ENCODE measurements around the gene JAZF1. TPM values are rescaled to one million over a fixed set of nuclear protein-coding genes. Genes with fewer than 3 reads are reported as not detected.

Gene JAZF1
- total and polyA plus RNA-seq, 8 donors, result 0.58 to 16.7 (median 7.2) TPM

DNA sequence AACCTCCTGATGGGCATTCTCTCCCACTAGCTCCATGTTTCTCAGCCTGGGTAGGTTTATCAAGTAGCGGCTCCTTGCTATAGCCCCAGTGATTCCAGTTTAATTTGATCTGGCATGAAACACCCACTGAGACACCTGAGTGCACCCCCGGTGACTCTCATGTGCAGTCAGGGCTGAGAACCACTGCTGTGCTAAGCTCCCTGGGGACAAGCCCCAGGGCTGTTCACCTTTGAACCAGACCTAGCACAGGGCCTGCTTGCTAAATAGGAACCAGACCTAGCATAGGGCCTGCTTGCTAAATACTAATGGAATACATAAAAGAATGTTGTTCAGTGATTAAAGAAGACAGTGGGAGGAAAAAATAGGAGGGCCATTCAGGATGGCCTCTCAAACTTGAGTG lies 167.6 kb downstream of the JAZF1 start:
- H3K9me3 ChIP-seq, result no peaks in the 10 kb centered on the region
- H3K27ac ChIP-seq, result no peak overlapping the region
- H3K27me3 ChIP-seq, result no peaks in the 10 kb centered on the region
- no peak for DNase-seq
- intact Hi-C loops (cut with DNase I; ENCODE audit: low total_unique reads), result loop anchor here (10.0 kb wide), 1 partner anchor 808 kb away; the partner anchor contains the start of gene HOXA13
- peaks cover 0 to 9% (median 0%) of the 10 kb centered on the region in 4 donors for H3K4me1 ChIP-seq
- WGBS, 5 donors, result 94 to 100% (median 96%) methylated on average over 2 of the region's 2 CpGs
- no peak overlapping the region for H3K4me3 ChIP-seq
- H3K36me3 ChIP-seq, result no peaks in the 10 kb centered on the region
- TF ChIP-seq POLR2AphosphoS5 (IDR thresholded peaks at IDR 0.05) (no peak), POLR2A (IDR thresholded peaks at IDR 0.05) (no peak), CTCF (IDR thresholded peaks at IDR 0.05) (no peak), EP300 (IDR thresholded peaks at IDR 0.05) (no peak)

- DNase-seq, result no peak
- H3K27me3 ChIP-seq, result no peaks in the 10 kb centered on the region
- H3K4me3 ChIP-seq, result no peak overlapping the region
- H3K9me3 ChIP-seq, result no peaks in the 10 kb centered on the region
- H3K36me3 ChIP-seq, result no peaks in the 10 kb centered on the region
- H3K4me1 ChIP-seq, result peaks cover 0 to 10% (median 0%) of the 10 kb centered on the region in 4 donors
- no peak overlapping the region for H3K27ac ChIP-seq
- TF ChIP-seq CTCF (IDR thresholded peaks at IDR 0.05), result no peak
- TF ChIP-seq EP300 (IDR thresholded peaks at IDR 0.05), result no peak
- TF ChIP-seq POLR2A (IDR thresholded peaks at IDR 0.05), result no peak
- no peak for TF ChIP-seq POLR2AphosphoS5 (IDR thresholded peaks at IDR 0.05)
- intact Hi-C loops (cut with DNase I; ENCODE audit: low total_unique reads), result no loop called here
- WGBS, 5 donors, result 57 to 75% (median 68%) methylated on average over 2 of the region's 2 CpGs
These were observed 171.7 kb downstream of the JAZF1 start for GRCh38 chr7:28008911-28009310.

- Histone ChIP-seq H3K4me1 (peaks cover 0 to 10% (median 0%) of the 10 kb centered on the region in 4 donors), H3K36me3 (no peaks in the 10 kb centered on the region), H3K9me3 (no peaks in the 10 kb centered on the region), H3K4me3 (no peak overlapping the region), H3K27ac (no peak overlapping the region), H3K27me3 (no peaks in the 10 kb centered on the region)
- no peak for TF ChIP-seq EP300 (IDR thresholded peaks at IDR 0.05)
- TF ChIP-seq POLR2A (IDR thresholded peaks at IDR 0.05), result no peak
- no peak for TF ChIP-seq CTCF (IDR thresholded peaks at IDR 0.05)
- intact Hi-C loops (cut with DNase I; ENCODE audit: low total_unique reads), result no loop called here
- WGBS, 5 donors, result 64 to 82% (median 72%) methylated on average over 3 of the region's 3 CpGs
- no peak for DNase-seq
These were observed 172.4 kb downstream of the JAZF1 start for GRCh38 chr7:28008171-28008570.

DNA sequence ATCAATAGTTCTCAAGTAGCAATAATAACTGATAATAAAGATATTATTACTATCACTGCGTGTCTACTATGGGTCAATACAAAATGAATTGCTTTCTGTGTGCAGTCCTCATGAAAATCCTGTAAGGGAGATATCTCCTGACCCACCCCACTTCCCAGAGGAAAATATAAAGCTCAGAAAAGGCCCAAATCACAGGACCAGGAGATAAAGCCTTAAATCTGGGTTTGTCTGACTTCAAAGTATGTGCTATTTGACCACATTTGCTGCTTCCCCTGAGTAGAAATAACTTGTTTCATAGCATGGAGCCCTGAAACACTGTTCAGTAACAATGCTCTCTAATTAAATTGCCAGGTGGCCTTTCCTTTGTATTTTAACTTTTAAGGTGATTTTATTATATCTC lies 174.1 kb downstream of the JAZF1 start:
- H3K4me1 ChIP-seq, result peaks cover 0 to 10% (median 0%) of the 10 kb centered on the region in 4 donors
- no peaks in the 10 kb centered on the region for H3K36me3 ChIP-seq
- intact Hi-C loops (cut with DNase I; ENCODE audit: low total_unique reads), result no loop called here
- no peak overlapping the region for H3K27ac ChIP-seq
- no peaks in the 10 kb centered on the region for H3K9me3 ChIP-seq
- no peaks in the 10 kb centered on the region for H3K27me3 ChIP-seq
- H3K4me3 ChIP-seq, result no peak overlapping the region
- 97 to 100% (median 97%) methylated on average over 1 of the region's 1 CpG for WGBS, 5 donors
- TF ChIP-seq EP300 (IDR thresholded peaks at IDR 0.05) (no peak), POLR2A (IDR thresholded peaks at IDR 0.05) (no peak), CTCF (IDR thresholded peaks at IDR 0.05) (no peak), POLR2AphosphoS5 (IDR thresholded peaks at IDR 0.05) (no peak)
- no peak for DNase-seq
